Occipital lobe (tissue), 2 donors: Measurements from ENCODE around the gene LANCL2. TPM values are rescaled to one million over a fixed set of nuclear protein-coding genes. Genes with fewer than 3 reads are reported as not detected.
"Not testable (repeated sequence)": the region's sequence is repeated elsewhere in the genome, so short reads cannot be mapped to it uniquely, and the experiment has no call there.

ENCODE experiments used
- DNase-seq: peaks from one replicate; lab custom pipeline; 2025; lab: John Stamatoyannopoulos, UW
- total RNA-seq: library from RNA; depleted of rRNA; stranded (reverse); fragments of >200 nt; gene quantifications from one replicate; pipeline ENCODE4 v1.2.3, GENCODE V29; 2014

The LANCL2 gene
- total RNA-seq, 1 donor from 2014 or later: 40.2 TPM

DNA sequence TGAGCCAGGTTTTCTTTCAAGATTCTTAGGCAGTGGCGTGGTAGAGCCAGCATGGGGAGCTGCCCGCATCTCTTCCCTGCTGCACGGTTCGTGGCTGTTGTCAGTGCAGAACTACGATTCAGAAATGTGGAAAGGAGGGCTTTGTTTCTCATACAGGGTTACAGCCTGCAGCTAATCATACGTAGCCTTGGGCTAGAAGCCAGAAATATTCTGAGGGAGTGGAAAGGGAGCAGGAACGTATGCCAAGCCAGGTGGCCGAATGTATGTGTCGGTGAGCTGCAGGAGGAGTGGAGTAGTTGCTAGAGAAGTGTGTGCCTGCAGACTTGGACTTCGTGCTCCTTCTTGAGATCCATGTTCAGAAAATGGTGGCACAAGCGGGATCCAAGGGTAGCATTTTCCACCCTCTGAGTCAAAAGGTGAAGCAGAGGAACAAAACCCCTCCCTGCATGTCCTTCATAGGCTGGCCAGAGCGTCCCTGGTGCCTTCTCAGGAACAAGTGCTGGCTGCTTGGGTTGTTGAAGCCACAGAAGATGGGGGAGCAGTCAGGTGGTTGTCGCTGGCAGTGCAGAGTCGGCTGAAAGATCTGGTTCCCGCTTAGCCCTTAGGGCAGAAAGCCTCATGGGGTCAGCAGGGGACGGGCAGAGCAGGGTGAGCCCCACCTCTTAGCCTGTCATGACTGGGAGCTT is 40.9 kb downstream of the LANCL2 start:
- no peak for DNase-seq

DNA sequence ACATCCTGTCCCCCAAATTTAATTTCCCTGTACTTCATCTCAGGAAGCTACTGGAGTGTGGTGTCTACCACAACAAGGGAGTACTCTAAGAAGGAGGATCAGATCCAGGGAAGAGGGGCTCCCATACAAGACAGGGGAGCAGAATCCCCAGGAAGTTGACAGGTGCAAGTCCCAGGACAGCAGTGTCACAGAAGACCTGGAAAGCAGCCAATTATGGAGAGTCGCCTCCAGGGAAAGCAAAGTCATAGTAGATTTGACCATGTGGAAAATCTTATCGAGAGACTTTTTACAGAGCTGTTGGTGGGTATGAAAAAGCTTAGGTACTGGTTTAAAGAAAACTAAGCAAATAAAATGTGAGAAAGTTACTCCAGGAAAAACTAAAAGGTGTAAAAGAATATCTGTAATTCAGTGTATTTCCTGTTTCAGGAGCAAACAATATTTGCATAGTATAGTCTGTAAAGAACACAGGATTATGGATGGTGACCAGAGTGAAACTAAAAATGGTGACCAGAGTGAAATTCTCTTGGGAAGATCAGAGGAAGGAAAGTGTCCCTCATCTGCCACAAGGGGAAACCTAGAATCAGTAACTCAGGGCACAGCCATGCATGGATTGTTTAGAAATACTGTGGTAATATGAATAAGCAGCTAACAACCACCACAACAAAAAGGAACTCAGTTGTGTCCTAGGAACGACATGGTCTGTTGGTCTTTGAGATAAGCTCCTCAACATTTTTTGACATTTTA is 44.5 kb downstream of the LANCL2 start:
- no peak for DNase-seq

DNA sequence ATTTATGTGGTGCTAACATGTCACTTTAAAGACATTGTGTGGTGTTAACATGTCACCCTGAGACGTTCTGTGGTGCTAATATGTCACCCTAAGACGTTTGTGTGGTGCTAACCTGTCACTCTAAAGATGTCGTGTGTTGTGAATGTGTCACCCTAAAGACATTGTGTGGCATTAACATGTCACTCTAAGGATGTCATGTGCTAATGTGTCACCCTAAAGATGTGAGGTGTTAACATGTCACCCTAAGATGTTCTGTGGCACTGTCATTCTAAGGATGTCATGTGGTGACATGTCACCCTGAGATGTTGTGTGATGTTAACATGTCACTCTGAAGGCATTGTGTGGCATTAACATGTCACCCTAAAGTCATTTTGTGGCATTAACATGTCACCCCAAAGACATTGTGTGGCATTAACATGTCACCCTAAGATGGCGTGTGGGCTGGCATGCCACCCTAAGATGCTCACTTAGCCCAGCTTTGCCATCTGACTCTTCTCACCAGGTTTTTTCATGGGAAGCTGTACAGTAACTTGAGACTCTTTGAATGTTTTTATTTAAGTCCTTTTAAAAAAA is 45.6 kb downstream of the LANCL2 start:
- DNase-seq: no peak

DNA sequence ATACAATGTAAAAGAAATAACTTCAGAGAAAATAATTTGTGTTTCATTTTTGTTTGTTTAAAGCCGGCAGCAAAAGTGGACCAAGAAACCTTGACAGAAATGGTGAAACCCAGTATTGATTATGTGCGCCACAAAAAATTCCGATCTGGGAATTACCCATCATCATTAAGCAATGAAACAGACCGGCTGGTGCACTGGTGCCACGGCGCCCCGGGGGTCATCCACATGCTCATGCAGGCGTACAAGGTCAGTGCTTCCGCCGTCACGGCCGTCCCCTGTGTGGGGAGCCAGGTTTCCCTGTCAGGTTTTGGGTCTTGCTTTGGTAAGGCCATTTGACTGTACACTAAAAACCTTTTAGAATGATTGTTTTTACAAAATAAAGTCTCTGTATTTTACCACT is 46.7 kb downstream of the LANCL2 start:
- DNase-seq: no peak

DNA sequence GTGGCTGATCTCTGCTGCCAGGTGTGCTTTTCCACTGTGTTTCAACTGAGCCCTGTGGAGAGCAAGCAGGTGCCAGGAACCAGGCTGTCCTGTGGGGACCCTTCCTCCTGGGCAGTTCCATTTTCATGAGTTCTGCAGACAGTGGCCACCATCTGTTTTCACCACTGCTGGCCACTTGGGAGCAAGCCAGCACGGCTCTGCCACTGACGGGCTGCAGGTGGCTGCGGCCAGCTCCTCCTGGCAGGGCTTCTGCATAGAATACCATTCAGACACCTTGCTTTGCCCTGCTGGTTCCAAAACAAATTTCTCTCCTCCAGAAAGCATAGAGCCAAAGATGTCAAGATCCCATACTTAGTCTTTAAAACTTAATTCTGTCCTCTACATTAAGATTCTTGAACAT is 48.3 kb downstream of the LANCL2 start:
- DNase-seq: no peak

DNA sequence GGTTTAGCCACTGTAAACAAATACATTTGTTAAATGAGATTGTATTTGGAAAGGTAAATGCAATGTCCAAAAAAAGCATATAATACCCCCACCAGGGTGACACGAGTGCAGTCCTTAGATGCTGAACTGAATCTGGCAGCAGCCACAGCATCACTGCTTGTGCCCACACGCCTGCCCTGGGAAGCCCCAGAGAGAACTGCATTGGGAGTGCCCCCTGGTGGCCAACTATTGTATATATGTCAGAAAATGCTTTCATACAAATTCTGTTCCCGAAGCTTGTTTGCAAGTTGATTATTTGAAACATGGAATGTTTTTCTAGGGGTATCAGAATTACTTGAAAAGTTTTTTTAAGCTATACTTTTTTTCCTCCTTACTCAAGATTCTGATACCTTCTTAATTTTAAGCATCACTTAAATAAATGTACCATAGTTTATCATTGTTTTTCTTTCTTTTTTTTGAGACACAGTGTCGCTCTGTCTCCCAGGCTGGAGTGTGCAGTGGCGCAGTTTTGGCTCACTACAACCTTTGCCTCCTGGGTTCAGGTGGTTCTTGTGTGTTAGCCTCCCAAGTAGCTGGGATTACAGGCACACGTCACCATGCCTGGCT is 50.1 kb downstream of the LANCL2 start:
- peak; percentile 78 for DNase-seq

DNA sequence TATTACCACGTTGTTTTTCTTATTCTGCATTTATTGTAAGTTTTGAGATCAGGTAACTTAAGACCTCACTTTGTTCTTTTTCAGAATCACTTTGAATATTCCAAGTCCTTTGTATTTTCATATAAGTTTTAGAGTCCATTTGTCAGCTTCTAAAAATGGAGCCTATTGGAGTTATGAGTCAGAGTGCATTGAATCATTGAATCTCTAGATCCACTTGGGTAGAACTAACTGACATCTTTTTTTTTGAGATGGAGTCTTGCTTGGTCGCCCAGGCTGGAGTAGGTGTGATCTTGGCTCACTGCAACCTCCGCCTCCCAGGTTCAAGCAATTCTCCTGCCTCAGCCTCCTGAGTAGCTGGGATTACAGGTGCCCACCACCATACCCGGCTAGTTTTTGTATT is 52.3 kb downstream of the LANCL2 start:
- not testable (repeated sequence) for DNase-seq

DNA sequence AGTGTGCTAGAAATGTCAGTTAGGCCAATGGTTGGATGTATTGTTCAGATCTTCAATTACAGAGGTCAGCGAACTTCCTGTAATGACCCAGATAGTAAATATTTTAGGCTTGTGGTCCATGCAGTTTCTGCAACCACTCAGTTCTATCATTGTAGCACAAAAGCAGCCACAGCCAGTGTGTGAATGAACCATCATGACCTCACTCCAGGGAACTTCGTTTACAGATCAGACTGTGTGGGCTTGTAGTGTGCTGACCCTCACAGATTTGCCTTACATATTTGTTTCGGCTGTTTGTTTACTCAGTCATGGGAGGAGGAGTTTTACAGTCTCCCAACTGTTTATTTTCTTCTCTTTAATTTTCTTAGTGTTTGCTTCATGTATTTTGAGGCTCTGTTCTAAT is 55.4 kb downstream of the LANCL2 start:
- DNase-seq: no peak

DNA sequence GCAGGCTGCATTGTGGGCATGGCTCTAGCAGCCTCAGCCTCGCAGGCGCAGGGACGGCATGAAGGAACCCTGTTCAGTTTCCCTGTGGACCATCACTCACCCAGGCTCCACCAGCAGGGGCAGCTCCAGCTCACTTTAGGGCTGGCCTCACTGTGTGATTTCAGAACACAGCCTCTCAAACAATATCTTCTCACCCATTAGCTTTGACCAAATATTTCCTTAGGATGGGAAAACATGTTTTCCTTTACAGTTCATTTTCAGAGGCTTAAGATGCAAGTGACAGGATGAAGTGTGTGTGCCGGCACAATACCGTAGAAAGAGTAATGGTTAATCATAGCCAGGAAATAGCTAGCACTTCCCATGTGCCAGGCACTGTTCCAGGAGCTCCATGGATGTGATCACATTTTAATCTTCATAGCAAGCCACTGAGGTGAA is 58.2 kb downstream of the LANCL2 start:
- DNase-seq: no peak

DNA sequence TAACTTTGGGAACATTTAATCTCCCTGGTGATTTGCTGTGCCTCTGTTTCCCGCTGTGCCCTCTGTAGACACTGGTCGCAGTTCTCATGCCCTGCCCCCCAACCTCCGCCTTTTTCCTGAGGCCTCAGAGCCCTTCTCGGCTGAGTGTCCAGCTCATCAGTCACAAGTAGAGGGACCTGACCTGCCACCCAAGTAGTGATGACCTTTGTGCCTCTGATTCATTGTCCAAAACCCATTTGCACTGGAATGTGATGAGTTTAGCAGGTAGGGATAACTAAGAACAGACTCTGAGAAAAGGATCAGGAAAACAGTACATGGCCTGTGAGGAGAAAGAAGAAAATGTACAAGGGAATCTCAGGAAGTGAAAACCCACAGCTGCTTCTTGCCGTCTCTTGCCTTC is 58.8 kb downstream of the LANCL2 start:
- DNase-seq: no peak

DNA sequence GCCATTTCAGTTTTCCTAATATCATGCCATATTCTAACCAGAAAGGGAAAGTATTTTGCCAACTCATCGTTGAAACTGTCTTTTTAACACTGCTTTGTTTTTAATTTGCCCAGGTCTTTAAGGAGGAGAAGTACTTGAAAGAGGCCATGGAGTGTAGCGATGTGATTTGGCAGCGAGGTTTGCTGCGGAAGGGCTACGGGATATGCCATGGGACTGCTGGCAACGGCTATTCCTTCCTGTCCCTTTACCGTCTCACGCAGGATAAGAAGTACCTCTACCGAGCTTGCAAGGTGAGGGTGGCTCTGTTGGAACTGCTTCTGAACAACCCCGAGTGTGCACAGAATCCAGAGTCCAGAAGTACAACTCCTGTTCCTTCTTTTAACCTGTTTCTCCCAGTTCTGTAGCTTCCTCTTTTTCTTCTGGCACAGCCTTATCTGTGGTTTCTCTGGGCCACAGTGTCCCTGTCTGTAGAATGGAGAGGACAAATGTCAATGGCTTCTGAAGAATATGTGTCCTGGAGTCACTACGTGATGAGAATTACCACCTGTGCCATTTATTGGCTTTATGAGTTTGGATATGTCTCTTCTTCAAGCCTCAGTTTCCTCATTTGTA is 60.1 kb downstream of the LANCL2 start:
- DNase-seq: no peak

DNA sequence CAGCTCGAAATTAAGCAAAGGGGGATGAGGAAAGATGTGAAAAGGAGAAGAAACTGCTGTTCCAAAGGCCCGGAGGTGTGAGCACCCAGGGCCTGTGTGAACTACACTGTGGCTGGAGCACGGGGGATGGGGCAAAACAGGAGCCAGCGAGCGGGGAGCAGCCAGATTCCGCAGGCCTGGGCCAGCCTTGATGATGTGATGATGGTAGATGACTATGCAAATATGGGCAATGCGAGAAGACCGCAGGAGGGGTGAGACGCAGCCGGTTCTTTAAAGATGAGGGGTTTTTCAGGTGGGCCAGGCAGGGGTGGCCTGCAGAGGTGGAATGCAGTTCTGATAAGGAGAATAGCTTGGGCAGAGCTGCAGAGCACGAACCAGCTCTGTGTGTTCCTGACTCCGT is 61.5 kb downstream of the LANCL2 start:
- DNase-seq: no peak

DNA sequence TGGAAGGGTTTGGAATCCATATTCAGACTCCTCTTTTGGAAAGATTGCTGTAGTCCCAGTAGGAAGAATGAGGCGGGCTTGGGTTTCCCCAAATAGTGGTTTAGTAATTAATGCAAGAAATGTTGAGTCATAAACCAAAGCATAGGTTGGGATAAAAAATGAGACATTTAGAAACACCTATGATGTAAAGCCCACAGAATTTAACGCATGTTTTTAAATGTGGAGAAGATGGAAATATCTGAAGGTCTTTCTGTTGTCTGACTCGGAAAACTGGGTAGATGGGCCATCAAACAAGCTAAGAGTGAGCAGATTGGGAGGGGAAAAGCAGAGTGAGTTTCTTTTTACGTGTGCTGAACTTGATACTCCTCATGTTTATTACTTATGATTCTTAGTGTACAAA is 62.2 kb downstream of the LANCL2 start:
- DNase-seq: no peak

DNA sequence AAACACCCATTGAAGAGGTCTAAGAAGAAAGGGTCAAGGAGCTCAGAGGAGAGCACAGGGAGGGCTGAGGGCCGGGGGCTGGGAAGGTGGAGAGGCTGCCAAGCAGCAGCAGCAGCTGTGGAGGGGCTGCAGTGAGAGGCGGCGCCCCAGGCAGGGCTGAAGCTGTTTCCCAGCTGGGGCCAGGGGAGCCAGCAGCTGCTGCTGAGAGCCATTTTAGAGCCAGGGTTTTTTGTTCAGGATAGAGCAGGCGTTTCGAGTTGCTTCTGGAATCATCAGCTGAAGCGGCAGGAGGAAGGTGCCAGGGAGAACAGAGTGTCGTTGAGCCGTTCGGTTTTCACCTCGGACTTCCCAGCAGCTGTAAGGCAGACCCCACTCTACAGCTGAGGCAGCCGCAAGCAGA is 62.7 kb downstream of the LANCL2 start:
- no peak for DNase-seq

DNA sequence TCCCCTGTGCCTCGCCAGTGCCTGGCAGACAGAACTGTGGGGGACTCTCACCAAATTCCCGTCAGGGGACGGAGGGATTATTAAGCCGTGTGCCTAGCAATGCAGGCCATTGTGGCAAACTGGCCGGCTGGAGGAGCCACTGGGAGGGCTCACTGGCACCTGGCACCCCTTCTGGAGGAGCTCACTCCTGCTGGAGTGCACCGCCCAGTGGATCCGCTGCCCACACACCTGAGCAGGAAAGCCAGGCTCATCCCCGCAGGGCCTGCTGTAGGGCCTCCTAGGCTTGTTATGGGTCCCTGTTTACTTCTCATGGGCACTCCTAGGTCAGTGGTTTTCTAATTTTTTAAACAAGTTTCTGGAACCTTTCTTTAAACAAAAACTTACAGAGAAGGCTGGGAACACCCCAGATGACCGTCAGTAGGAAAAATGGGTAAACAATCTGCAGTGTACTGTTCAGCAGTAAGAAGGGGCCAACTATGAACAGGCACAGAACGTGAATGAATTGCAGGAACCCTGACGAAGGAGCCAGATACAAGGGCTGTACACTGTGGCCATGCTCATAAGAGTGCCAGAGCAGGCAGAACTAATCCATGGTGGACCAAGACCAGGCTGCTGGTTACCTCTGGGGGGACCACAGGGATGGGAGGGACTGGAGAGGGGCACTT is 64.8 kb downstream of the LANCL2 start:
- DNase-seq: no peak

DNA sequence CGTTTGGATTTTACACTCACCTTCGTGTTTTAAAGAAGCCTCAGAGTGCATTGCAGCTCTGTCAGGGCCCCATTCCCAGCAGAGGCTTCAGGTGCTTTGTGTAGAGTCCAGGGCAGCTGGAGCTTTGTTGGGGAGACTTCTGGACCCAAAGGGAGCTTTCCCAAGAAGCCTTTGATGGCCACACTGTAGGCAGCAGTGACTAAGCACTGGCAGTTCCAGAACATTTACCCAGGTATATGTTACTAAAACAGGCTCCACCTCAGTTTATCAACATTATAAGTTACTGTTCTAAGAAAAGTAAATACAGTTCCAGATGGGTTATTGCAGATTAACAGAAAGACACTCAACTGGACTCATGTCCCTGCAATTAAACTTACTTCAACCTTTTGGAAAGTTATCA is 66.8 kb downstream of the LANCL2 start:
- DNase-seq: no peak

DNA sequence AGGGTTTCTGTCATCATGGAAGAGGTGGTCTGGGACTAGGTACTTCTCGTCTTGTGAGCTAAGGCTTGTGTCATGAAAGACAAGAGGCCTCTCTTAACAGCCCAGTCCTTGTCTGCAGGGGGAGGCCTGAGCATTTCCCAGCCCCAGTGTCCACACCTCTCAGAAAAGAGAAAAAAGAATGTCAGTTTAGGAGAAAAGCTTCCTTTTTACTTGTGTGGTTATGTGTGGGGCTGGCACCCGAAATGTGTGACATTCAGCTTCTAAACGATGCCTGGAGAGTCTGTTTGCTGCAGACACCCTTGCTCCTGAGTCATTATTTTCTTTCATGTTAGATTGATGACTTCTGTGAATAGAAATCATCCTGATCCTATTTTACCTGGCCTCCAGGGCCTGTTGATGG is 67.4 kb downstream of the LANCL2 start:
- no peak for DNase-seq

DNA sequence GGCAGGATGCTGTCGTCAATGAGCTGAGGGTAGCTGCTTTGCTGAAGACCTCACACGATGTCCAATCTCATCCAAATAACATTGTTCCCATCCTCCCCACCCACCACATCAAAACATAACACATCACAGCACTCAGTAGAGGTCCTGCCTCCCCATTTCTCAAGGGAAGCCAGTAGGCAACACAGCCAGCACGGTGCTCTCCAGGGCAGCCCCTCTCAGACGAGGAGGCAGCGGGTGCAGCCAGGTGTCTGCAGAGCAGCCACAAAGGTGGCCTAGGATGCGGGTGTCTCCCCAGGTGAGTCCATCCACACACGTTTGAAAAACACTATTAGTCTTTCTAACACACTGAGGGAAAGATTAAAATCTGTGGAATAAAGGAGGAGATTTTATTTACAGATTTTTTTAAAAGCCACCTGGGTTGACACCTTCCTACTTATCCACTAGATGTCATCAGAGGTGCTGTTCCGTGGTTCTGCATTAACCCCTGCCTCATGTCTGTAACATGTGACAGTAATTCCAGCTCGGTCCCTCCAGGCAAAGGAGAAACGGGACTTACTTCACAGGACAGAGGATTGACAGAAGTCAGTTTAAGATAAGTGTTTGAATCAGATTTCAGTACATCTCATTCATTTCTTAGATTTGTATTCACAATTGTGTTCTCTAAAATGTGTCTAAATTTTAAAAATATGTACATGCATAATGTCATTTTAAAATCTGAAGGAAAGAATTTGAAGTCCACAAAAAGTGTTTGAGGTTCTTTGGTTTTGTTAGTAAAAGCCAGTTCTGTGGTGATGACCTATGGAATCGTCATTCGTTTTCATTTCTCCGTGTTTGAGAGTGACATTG is 68.0 kb downstream of the LANCL2 start:
- no peak for DNase-seq

DNA sequence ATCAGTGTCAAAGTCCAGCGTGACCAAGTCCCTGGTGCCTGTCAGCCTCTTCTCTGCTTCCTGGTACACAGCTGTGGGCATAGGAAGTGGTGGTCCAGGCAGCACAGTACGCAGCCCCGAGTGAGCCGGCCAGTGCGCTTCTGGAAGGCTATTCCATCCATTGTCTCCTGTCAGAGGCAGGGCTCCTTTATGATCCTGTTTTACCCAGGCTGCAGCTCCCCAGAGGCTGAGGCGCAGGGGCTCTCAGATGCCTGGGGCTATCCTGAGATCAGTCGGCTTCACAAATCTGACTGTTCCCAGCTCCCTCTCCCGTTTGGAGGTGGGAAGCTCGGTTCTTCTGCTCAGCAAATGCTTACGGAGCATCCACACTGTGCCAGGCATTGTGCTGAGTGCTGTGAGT is 70.3 kb downstream of the LANCL2 start:
- no peak for DNase-seq

DNA sequence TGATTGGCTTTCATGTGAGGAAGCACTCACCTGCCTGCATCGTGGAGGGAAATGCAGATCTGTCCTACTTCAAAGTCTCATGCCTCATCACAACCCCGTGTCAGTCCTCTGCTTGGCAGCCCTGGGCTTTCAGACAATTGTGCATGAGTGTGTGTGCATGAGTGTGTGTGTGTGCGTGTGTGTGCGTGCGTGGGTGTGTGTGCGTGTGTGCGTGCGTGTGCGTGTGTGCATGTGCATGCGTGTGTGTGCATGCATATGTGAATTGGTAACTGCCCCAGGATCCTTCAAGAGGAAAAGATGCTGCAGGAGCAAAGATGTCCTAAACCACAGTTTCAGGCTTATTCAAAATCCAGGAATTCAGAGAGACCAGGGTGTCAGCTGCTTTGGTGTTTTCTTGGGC is 71.3 kb downstream of the LANCL2 start:
- no peak for DNase-seq

DNA sequence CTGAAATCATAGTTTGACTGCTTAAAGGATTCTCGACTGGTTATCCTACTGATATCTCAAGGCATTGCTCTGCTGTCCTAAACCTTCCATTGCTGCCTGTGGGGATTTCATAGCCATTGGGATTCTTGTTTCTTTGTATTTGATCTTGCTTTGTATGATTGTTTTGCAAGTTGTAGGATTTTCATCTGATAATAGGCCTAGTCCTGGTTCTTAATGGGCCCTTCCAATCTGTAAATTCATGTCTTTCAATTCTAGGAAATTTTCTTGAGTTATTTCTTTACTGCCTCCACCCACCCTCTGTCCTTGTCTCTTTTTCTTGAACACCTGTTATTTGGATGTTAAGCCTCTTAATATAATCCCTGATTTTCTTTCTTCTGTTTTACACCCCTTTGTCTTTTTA is 72.2 kb downstream of the LANCL2 start:
- no peak for DNase-seq
